Measurements from ENCODE around the gene DGKD.

The DGKD gene

DNA sequence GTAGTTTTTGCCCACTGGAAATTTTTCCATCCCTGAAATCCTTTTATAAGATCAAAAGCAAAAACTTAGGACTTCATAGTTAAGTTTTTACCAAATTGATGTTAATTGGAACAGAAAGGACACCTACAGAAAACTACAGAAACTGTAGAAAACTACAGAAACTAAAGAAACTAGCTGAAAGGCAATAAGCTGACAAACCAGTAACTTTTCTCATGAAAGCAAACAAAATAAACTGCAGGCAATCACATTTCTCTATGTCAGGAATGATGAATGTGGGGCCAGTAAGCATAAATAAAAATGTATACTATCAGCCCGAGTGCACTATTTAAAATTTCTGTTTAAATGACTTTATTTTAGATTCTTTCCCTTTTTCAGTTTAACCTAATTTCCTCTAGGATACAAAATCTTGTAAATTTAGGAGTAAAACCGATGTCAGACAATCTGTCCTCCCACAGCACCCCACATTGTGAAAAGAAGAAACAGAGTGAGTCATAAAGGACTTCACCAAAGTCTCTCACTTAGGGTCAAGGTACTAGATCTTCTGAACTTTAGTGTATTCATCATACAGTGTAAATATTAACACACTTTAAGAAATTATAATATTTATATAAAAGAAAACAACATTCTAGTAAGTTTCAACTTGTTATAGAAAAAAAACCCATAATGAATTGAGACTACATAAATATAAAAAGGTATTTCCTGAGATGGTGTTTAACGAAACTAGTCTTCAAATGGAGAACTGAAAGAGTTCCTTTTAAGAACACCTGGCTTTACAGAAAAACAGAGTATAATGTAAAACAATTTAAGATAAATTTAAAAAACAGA, 165.7 kb downstream of the DGKD start:
- Histone ChIP-seq H3K27ac (ENCODE audit: low read depth, low read length) (no peak overlapping the region), H3K9me3 (ENCODE audit: control insufficient read depth in 5 of 5, low read length in 5 of 5) (no peaks in the 10 kb centered on the region), H3K4me3 (ENCODE audit: low read depth in 1 of 5, low read length in 5 of 5) (no peak overlapping the region), H3K27me3 (ENCODE audit: control insufficient read depth in 5 of 5, insufficient read depth in 4 of 5, low read length in 5 of 5) (no peaks in the 10 kb centered on the region), H3K36me3 (ENCODE audit: control insufficient read depth in 5 of 5, insufficient read depth in 5 of 5, low read length in 5 of 5) (peaks cover 30 to 69% (median 63%) of the 10 kb centered on the region in 5 donors), H3K4me1 (ENCODE audit: control insufficient read depth in 5 of 5, insufficient read depth in 5 of 5, low read length in 5 of 5) (no peaks in the 10 kb centered on the region), H3K9ac (ENCODE audit: low read length in 5 of 5) (no peak overlapping the region)

Measured in subcutaneous abdominal adipose tissue (tissue), 5 donors.